A673 (cell line): ENCODE results near the gene ELL2.

Experiments
- CTCF ChIP-seq: fragments of 300-800, 200-600 bp; sonication (generic); conservative IDR thresholded peaks from 2 replicates; pipeline ENCODE4 v1.5.1; 2017; ENCODE audit warnings: low read depth, mild to moderate bottlenecking, antibody characterized with exemption, low read length, moderate library complexity, mixed read lengths
- EZH2 ChIP-seq: fragments of 200-600 bp; sonication (generic); IDR thresholded peaks from 2 replicates; pipeline ENCODE4 v1.6.1; 2017; ENCODE audit warnings: borderline replicate concordance, low read depth, mild to moderate bottlenecking, mixed read lengths, antibody characterized with exemption, low read length; ENCODE audit not compliant: poor library complexity, severe bottlenecking

GRCh38 chr5:95907067-95907705 lies 54.5 kb downstream of the ELL2 start:
- TF ChIP-seq CTCF (no peak), EZH2 (no peak)
